Measurements from ENCODE around the gene GUSB. TPM values are rescaled to one million over a fixed set of nuclear protein-coding genes. Genes with fewer than 3 reads are reported as not detected.
"Not testable (repeated sequence)": the region's sequence is repeated elsewhere in the genome, so short reads cannot be mapped to it uniquely, and the experiment has no call there.

GUSB gene
- total RNA-seq, 2 donors from 2014 or later = 25.8 to 28.6 TPM

DNA sequence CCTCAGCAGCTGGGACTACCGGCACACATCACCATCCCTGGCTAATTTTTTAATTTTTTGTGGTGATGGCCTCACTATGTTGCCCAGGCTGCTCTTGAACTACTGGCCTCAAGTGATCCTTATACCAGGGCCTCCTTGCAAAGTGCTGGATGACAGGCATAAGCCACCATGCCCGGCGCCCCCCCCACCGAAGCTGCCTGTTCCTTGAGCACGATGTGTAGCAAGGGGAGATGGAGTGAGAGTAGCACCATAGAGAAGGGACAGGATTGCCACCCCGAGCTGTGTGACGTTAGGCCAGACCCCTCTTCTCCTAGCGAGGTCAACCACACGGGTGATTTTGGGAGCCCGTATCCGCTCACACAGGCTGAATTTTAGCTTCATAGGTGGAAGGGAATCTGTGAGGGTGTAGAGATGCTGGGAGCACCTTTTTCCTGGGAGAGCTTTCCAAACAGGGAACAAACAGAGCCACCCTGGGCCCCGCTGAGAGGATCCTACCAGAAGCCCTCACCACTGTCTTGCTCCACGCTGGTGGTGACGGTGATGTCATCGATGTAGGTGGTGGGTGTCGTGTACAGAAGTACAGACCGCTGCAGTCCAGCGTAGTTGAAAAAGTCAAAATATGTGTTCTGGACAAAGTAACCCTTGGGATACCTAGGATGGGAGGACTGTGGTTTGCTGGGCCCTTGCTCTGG, 3.0 kb downstream of the GUSB start:
- ATAC-seq (no peak), DNase-seq (no peak)
- intact Hi-C loops (cut with DNase I) = no loop called here

DNA sequence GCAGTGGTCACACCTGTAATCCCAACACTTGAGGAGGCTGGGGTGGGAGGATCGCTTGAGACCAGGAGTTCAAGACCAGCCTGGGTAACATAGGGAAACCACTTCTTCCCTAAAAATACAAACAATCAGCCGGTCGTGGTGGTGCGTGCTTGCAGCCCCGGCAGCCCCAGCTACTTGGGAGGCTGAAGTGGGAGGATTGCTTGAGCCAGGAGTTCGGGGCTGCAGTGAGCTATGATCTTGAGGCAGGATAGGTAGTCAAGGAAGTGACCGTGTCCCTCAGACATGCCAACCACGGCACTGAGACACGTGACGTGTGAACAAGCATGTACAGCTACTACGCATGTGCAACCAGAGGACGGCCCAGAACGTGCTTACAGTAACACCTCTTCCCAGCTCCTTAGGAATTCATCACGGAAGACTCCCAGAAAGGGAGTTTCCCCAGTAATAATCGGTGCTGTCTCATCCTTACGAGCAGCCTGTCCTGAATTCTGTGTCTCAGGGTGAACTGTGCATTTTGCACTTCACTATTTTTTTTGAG, 5.3 kb downstream of the GUSB start:
- ATAC-seq (no peak), DNase-seq (no peak)
- intact Hi-C loops (cut with DNase I) = no loop called here

GRCh38 chr7:65975814-65976445, 6.1 kb downstream of the GUSB start:
- no peak for DNase-seq
- no peak for ATAC-seq
- intact Hi-C loops (cut with DNase I) = no loop called here

DNA sequence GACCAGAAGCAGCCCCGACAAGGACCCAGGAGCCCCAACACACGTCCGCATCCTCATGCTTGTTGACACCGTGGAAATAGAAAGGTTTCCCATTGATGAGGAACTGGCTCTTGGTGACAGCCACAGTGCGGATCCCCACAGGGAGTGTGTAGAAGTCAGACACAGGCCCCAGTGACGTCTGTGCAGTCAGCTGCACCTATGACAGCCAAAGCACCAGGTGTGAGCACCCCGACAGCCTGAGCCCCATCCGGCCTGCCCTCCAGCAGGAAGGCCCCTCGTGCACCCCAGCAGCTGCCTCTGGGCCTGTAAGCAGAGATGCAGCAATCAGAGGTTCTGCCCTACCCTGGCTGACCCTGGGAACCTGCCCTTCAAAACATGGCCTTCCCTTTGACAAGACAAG, 7.1 kb downstream of the GUSB start:
- no peak for ATAC-seq
- DNase-seq = no peak
- intact Hi-C loops (cut with DNase I) = no loop called here

DNA sequence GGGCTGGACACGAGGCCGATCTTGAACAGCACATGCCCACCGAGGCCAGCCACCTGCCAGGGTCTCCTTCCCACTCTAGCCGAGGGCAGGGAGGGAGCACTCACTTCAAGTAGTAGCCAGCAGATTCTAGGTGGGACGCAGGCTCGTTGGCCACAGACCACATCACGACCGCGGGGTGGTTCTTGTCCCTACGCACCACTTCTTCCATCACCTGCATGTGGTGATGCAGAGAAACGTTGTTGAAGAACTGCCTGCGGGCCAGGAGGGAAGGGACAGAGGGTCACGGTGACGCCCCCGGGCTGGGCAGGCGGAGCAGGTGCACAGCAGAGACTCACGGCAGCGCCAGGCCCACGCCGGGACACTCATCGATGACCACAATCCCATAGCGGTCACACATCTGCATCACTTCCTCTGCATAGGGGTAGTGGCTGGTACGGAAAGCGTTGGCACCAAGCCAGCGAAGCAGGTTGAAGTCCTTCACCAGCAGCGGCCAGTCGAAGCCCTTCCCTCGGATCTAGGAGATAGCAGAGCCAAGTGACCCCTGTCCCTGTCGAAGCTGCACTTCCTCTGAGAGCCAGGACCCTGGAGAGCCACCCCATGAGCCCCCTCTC, 7.7 kb downstream of the GUSB start:
- DNase-seq (no peak), ATAC-seq (no peak)
- intact Hi-C loops (cut with DNase I) = no loop called here

- DNase-seq (no peak), ATAC-seq (no peak)
- intact Hi-C loops (cut with DNase I) = no loop called here
Observed at GRCh38 chr7:65972976-65973375, 9.0 kb downstream of the GUSB start.

- ATAC-seq = no peak
- intact Hi-C loops (cut with DNase I) = no loop called here
- DNase-seq = no peak
Observed at GRCh38 chr7:65971021-65971420, 11.0 kb downstream of the GUSB start.

DNA sequence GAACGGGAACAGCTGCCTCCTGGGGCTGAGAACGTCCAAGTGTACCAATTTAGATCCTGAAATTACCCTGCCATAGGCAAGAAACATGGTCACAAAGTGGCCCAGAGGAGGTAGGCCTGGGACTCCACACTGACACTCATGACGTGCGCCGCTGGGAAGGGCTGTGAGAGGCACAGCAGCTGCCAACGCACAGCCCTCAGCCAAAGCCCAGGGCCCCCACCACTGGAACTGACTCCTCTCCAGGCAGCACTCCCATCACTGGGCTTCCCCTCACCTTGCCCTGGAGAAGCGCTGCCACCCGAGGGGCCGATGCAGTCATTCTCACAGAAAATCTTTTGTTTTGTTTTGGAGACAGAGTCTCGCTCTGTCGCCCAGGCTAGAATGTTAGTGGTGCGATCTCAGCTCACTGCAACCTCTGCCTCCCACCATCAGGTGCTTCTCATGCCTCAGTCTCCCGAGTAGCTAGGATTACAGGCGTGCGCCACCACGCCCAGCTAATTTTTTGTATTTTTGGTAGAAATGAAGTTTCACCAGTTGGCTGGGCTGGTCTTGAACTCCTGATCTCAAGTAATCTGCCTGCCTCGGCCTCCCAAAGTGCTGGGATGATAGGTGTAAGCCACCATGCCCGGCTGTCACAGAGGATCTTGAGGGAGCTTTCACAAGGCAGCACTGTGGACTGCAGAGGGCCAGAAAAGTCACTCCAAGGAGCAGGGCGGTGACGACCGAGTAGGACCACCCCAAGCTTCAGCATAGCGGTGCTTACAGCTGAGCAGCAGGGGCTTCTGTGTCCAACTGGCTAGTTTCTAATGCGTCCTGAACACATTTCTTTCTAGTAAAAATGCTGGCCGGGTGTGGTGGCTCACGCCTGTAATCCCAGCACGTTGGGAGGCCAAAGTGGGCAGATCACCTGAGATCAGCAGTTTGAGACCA, 13.5 kb downstream of the GUSB start:
- DNase-seq = no peak
- intact Hi-C loops (cut with DNase I) = no loop called here
- no peak for ATAC-seq

- intact Hi-C loops (cut with DNase I) = no loop called here
- DNase-seq = no peak
- ATAC-seq = no peak
Observed at GRCh38 chr7:65967361-65968155, 14.5 kb downstream of the GUSB start.

- intact Hi-C loops (cut with DNase I) = no loop called here
- DNase-seq (no peak), ATAC-seq (no peak)
Observed at GRCh38 chr7:65966146-65966545, 15.9 kb downstream of the GUSB start.

- intact Hi-C loops (cut with DNase I); DNase-seq; ATAC-seq: not testable (repeated sequence)
Observed at GRCh38 chr7:65964671-65965070, 17.3 kb downstream of the GUSB start.

DNA sequence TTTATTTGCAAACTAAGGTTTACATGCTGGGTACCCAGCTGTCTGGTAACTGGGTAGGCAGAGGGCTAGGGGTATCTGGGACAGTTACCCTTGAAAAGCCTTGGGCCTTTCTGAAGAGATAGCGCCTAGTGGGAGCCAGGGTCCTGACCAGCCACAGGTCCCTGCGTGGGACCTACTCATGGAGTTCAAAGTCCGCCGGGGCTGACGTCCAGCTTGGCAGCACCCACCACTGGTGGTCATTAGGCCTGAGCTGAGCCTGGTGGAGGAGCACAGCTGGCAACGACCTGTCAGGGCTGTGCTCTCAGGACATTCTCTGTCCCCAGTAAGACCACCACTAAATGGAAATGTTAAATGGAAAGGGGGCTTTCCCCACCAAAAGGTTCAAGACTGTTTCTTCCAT, 20.0 kb downstream of the GUSB start:
- DNase-seq (no peak), ATAC-seq (no peak)
- intact Hi-C loops (cut with DNase I) = no loop called here

DNA sequence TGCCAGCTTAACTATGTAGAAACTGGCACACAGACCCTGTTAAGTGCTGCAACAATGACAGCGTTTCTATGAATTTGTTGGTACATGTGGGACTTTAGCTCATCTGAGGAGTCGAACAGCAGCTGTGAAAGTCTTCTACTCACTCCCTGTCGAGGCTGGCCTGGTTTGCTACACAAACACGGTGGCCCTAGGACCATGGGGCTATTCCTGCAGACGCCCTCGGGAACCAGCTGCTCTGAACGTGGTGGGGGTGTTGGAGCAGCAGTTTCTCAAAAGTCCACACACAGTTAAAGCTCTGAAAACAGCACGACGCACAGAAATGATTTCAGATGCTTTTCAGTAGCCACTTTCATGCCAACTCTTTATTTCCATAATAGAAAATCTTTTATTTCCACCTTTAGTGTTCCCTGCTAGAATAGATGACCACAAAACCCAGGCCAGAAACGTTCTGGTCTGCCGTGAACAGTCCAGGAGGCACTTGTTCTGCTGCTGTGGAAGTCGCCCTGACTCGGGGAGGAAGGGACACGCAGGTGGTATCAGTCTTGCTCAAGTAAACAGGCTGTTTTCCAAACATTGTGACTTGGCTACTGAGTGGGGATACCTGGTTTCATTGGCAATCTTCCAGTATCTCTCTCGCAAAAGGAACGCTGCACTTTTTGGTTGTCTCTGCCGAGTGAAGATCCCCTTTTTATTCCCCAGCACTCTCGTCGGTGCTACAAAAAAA, 21.5 kb downstream of the GUSB start:
- intact Hi-C loops (cut with DNase I) = no loop called here
- peak in 1 of 2 donors; percentile 23 for ATAC-seq

DNA sequence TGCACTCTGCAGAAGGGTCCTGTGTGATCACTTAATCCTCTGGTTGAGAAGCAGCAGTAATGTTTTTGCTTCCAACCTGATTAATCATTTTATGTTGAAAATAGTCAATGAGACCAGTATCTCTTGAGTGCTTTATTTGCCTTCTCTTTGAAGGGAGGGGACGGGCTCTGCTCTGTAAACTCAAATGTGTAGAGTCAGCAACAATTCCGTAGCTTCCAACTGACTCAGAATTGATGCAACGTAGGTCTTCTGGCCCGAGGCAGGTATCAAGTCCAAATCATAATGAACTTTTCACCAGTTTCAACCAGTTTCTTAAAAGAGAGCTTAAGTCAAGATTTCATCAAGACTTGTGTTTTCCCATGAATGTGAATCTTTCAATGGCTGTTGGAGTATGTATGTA, 26.3 kb downstream of the GUSB start:
- DNase-seq (no peak), ATAC-seq (no peak)
- intact Hi-C loops (cut with DNase I) = no loop called here

More for the DNA sequence above, 21.5 kb downstream of the GUSB start:
- DNase-seq = no peak

GRCh38 chr7:65953890-65954450, 28.0 kb downstream of the GUSB start:
- ATAC-seq (no peak), DNase-seq (no peak)
- intact Hi-C loops (cut with DNase I) = no loop called here

DNA sequence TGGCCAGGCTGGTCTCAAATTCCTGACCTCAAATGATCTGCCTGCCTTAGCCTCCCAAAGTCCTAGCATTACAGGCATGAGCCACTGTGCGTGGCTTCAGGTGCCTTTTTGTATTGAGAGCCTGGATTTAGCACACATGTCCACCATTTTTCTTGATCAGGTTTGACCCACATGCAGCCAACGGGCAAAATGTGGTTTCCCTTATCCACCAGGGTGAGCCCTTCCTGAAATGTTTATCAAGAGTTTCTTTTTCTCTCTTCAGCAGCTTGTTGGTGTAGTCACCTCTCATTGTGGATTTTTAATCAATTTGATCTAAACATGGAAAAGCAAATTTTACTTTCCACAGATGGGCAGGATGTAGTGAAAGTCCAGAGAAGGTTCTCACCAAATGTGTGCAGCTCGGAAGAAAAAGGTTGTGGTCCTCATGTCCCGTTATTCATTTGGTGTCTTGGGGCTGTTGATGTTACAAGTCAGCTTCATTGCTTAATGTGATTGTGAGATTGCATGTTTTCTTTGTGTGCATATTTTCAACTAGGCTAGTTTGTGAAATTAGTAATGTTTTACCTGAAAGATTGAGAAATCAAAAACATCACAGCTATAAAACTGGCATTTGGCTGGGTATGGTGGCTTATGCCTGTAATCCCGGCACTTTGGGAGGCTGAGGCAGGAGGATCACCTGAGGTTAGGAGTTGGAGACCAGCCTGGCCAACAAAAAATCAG, 28.9 kb downstream of the GUSB start:
- intact Hi-C loops (cut with DNase I) = no loop called here
- DNase-seq (no peak), ATAC-seq (no peak)
